Measurements from ENCODE around the gene CCDC57. TPM values are rescaled to one million over a fixed set of nuclear protein-coding genes. Genes with fewer than 3 reads are reported as not detected.

The CCDC57 gene
- total and polyA plus RNA-seq, 9 of the 15 experiments (the other 6 are each of a cell fraction or from before 2014, with no cell fraction given), result 0.83 to 36.2 (median 13.6) TPM

GRCh38 chr17:82098939-82099763, 113.5 kb downstream of the CCDC57 start (continued):
- TF ChIP-seq NR2C1 (IDR thresholded peaks at IDR 0.05), result no peak
- no peak for TF ChIP-seq NR2C1 (tag; IDR thresholded peaks at IDR 0.05)
- no peak for TF ChIP-seq TOE1 (IDR thresholded peaks at IDR 0.05; ENCODE audit: borderline replicate concordance)
- no peak for TF ChIP-seq TOE1 (CRISPR knock-in tag; IDR thresholded peaks at IDR 0.05; ENCODE audit: borderline replicate concordance, low read depth)
- no peak for TF ChIP-seq CHAMP1 (IDR thresholded peaks at IDR 0.05)
- TF ChIP-seq ZNF830 (CRISPR knock-in tag; IDR thresholded peaks at IDR 0.05), result no peak
- no peak for TF ChIP-seq CLOCK (CRISPR knock-in tag; IDR thresholded peaks at IDR 0.05; ENCODE audit: borderline replicate concordance)
- TF ChIP-seq ZNF134 (CRISPR knock-in tag; conservative IDR thresholded peaks at IDR 0.05), result no peak
- no peak for TF ChIP-seq ZNF277 (CRISPR knock-in tag; IDR thresholded peaks at IDR 0.05; ENCODE audit: borderline replicate concordance)
- 0 out of 2 replicates have a peak, but pooled peaks have one; percentile 45 for TF ChIP-seq HOMEZ (CRISPR knock-in tag; IDR thresholded peaks at IDR 0.05)
- no peak for TF ChIP-seq ZHX1 (conservative IDR thresholded peaks at IDR 0.05; ENCODE audit: low read length)
- TF ChIP-seq HBP1 (CRISPR knock-in tag; IDR thresholded peaks at IDR 0.05), result no peak
- TF ChIP-seq PYGO2 (tag; IDR thresholded peaks at IDR 0.05), result no peak
- TF ChIP-seq ZNF146 (CRISPR knock-in tag; IDR thresholded peaks at IDR 0.05; ENCODE audit: unreplicated experiment), result peak; percentile 5
